Thyroid gland (tissue), 4 donors: ENCODE results near the gene SEC24D.
A peak's percentile ranks its signal among the peaks of the same experiment; 100 is the strongest.

ENCODE experiments used
- POLR2A ChIP-seq, 2 donors: fragments of 450-650 bp; IDR thresholded peaks; one replicate each; pipeline ENCODE4 v1.6.1; 2017; ENCODE audit warnings: antibody characterized with exemption in 2 of 2, mild to moderate bottlenecking in 2 of 2, moderate library complexity in 1 of 2
- TF ChIP-seq, protein P1 (sequence below), 6 experiments: fragments of 200-600 bp in 3 of 6; fragments of 450-650 bp in 3 of 6; sonication (generic) in 3 of 6; IDR thresholded peaks; one replicate each; pipeline ENCODE4 v1.5.1; 2016 to 2019; ENCODE audit warnings: antibody characterized with exemption in 6 of 6, mild to moderate bottlenecking in 2 of 6, inconsistent platforms in 1 of 6, moderate library complexity in 1 of 6

DNA sequence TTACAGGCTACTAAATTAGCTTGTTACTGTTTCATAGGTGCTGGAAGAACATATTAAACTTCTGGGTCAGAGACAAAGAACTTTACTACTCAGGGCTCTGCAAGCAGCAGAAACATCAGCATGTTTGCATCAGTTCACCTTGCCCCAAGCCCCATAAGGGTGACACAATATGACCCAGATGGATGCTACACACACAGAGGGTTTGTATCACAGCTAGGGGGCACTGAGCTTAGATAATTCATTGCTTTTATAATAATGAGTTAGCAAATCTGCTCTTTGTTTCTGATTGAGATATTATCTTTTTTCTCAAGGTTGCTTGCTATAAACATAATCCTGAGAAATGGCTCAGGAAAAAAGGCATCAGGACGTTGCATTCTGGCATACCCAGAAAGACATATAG is 47.9 kb upstream of the SEC24D start:
- TF ChIP-seq, protein P1, sequence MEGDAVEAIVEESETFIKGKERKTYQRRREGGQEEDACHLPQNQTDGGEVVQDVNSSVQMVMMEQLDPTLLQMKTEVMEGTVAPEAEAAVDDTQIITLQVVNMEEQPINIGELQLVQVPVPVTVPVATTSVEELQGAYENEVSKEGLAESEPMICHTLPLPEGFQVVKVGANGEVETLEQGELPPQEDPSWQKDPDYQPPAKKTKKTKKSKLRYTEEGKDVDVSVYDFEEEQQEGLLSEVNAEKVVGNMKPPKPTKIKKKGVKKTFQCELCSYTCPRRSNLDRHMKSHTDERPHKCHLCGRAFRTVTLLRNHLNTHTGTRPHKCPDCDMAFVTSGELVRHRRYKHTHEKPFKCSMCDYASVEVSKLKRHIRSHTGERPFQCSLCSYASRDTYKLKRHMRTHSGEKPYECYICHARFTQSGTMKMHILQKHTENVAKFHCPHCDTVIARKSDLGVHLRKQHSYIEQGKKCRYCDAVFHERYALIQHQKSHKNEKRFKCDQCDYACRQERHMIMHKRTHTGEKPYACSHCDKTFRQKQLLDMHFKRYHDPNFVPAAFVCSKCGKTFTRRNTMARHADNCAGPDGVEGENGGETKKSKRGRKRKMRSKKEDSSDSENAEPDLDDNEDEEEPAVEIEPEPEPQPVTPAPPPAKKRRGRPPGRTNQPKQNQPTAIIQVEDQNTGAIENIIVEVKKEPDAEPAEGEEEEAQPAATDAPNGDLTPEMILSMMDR (IDR thresholded peaks at IDR 0.05) = peak in 1 of 6 experiments; percentile 20
- no peak for TF ChIP-seq POLR2A (IDR thresholded peaks at IDR 0.05)
